Caco-2 (cell line): ENCODE measurements around the gene ADRA1B. TPM values are rescaled to one million over a fixed set of nuclear protein-coding genes. Genes with fewer than 3 reads are reported as not detected.

Experiments
- BruUV-seq: library from RNA; stranded (reverse); fragments of 400-500 nt; replicated peaks from 2 replicates; lab custom pipeline; 2021; lab: Mats Ljungman, UMichigan
- CTCF ChIA-PET: fragments of 300-600 bp; sonication (Branson Sonifier 250); formaldehyde crosslinking; loops from one replicate; lab custom pipeline; 2022; ENCODE audit warnings: antibody characterized with exemption; lab: Charles Lee
- POLR2A ChIA-PET: fragments of 300-600 bp; sonication (Branson Sonifier 250); formaldehyde crosslinking; loops from one replicate; lab custom pipeline; 2022; ENCODE audit warnings: antibody characterized with exemption; lab: Charles Lee
- DNase-seq, 2 experiments: peaks; one replicate each; pipeline versions ENCODE4 v3.0.0 to v3.0.0-alpha.2; 2020 to 2022
- H3K27me3 ChIP-seq: replicated peaks from 2 replicates; pipeline ENCODE4 v1.6.0; 2011; ENCODE audit warnings: low read length; ENCODE audit not compliant: control insufficient read depth, insufficient read depth
- H3K36me3 ChIP-seq: 2 replicates; pipeline ENCODE4 v1.5.1; 2011; ENCODE audit warnings: low read length; ENCODE audit not compliant: control insufficient read depth, insufficient read depth
- H3K4me1 ChIP-seq: fragments of 250-450 bp; sonication (Bioruptor Pico); 2 replicates; pipeline ENCODE4 v1.5.1; 2020; ENCODE audit warnings: mild to moderate bottlenecking
- H3K4me3 ChIP-seq: 2 replicates; pipeline ENCODE4 v1.5.1; 2011; ENCODE audit warnings: low read depth, mild to moderate bottlenecking, control low read depth, low read length
- H3K9me3 ChIP-seq: fragments of 250-450 bp; sonication (Bioruptor Pico); 2 replicates; pipeline ENCODE4 v1.5.1; 2020; ENCODE audit warnings: mild to moderate bottlenecking, moderate library complexity
- H3K27ac Mint-ChIP-seq: one replicate; pipeline ENCODE4 v1.8.0; 2022; ENCODE audit warnings: mixed read lengths; ENCODE audit not compliant: unreplicated experiment
- H3K27me3 Mint-ChIP-seq: one replicate; pipeline ENCODE4 v1.8.0; 2022; ENCODE audit warnings: mixed read lengths; ENCODE audit not compliant: insufficient read depth, unreplicated experiment
- H3K36me3 Mint-ChIP-seq: one replicate; pipeline ENCODE4 v1.8.0; 2022; ENCODE audit warnings: mild to moderate bottlenecking, mixed read lengths; ENCODE audit not compliant: insufficient read depth, unreplicated experiment
- H3K4me1 Mint-ChIP-seq: one replicate; pipeline ENCODE4 v1.8.0; 2022; ENCODE audit warnings: low read depth, mixed read lengths; ENCODE audit not compliant: unreplicated experiment
- H3K4me3 Mint-ChIP-seq: one replicate; pipeline ENCODE4 v1.8.0; 2022; ENCODE audit warnings: mild to moderate bottlenecking, moderate library complexity, mixed read lengths; ENCODE audit not compliant: unreplicated experiment
- H3K9me3 Mint-ChIP-seq: one replicate; pipeline ENCODE4 v1.8.0; 2022; ENCODE audit warnings: mixed read lengths; ENCODE audit not compliant: unreplicated experiment
- intact Hi-C: fragments of 100-400 bp; cut with micrococcal nuclease; formaldehyde crosslinking; loops from one replicate; pipeline ENCODE4 v1.10.0; 2022; ENCODE audit not compliant: unreplicated experiment
- total RNA-seq: library from RNA; stranded (reverse); gene quantifications from 2 replicates; pipeline ENCODE4 v1.2.3, GENCODE V29; 2022
- TF ChIP-seq, protein P1 (sequence below), 2 experiments: fragments of 200-600 bp in 1 of 2; IDR thresholded peaks; 1 replicate in 1 of 2; 2 replicates in 1 of 2; pipeline versions ENCODE4 v1.5.1 to v1.8.0; 2011 to 2022; ENCODE audit warnings: antibody characterized with exemption in 1 of 2, control low read depth in 1 of 2, inconsistent platforms in 1 of 2, low read depth in 1 of 2, low read length in 1 of 2, mild to moderate bottlenecking in 1 of 2, moderate library complexity in 1 of 2; ENCODE audit not compliant: insufficient read depth in 1 of 2, severe bottlenecking in 1 of 2, unreplicated experiment in 1 of 2

The ADRA1B gene
- total RNA-seq, 1 experiment from 2014 or later = not detected

DNA sequence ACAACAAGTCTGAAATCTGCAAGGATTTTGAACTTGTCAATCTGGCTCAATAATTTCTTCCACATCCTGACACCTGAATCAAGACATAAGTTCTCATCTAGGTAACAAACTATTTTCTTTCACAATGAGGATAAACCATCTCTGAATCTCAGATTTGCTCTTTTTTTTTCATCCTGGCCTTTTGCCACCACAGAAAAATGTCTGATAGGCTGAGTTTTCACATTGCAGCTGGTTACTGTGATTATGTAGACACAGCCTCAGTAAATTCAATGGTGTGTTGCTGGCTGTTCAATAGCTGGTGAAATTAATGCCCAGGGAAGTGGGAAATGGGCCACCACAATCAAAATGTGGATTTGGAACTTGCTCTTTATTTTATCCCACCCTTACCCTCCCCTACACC is 2.8 kb upstream of the ADRA1B start:
- no peaks in the 10 kb centered on the region for H3K4me1 ChIP-seq
- no peaks in the 10 kb centered on the region for H3K9me3 ChIP-seq
- intact Hi-C loops = no loop called here
- Mint-ChIP-seq H3K4me3 (no peak overlapping the region), H3K4me1 (no peaks in the 10 kb centered on the region), H3K36me3 (no peaks in the 10 kb centered on the region), H3K27me3 (peaks cover 35% of the 10 kb centered on the region), H3K27ac (no peak overlapping the region), H3K9me3 (no peaks in the 10 kb centered on the region)
- ChIA-PET POLR2A (no interaction called here), CTCF (no interaction called here)
- BruUV-seq = no TSS peak
- no peak for DNase-seq
- peaks cover 1% of the 10 kb centered on the region; the same call in 1 of the 2 replicates for H3K27me3 ChIP-seq
- H3K4me3 ChIP-seq = no peak overlapping the region
- TF ChIP-seq, protein P1, sequence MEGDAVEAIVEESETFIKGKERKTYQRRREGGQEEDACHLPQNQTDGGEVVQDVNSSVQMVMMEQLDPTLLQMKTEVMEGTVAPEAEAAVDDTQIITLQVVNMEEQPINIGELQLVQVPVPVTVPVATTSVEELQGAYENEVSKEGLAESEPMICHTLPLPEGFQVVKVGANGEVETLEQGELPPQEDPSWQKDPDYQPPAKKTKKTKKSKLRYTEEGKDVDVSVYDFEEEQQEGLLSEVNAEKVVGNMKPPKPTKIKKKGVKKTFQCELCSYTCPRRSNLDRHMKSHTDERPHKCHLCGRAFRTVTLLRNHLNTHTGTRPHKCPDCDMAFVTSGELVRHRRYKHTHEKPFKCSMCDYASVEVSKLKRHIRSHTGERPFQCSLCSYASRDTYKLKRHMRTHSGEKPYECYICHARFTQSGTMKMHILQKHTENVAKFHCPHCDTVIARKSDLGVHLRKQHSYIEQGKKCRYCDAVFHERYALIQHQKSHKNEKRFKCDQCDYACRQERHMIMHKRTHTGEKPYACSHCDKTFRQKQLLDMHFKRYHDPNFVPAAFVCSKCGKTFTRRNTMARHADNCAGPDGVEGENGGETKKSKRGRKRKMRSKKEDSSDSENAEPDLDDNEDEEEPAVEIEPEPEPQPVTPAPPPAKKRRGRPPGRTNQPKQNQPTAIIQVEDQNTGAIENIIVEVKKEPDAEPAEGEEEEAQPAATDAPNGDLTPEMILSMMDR (IDR thresholded peaks at IDR 0.05; ENCODE audit: insufficient read depth in 1 of 2, low read depth in 1 of 2, low read length in 1 of 2, severe bottlenecking in 1 of 2, unreplicated experiment in 1 of 2) = no peak
- no peaks in the 10 kb centered on the region for H3K36me3 ChIP-seq

- H3K36me3 Mint-ChIP-seq = no peaks in the 10 kb centered on the region
- H3K27ac Mint-ChIP-seq = no peak overlapping the region
- H3K4me1 ChIP-seq = no peaks in the 10 kb centered on the region
- POLR2A ChIA-PET = no interaction called here
- H3K36me3 ChIP-seq = no peaks in the 10 kb centered on the region
- DNase-seq = no peak
- no TSS peak for BruUV-seq
- H3K27me3 ChIP-seq = peaks cover 1% of the 10 kb centered on the region; the same call in 1 of the 2 replicates
- CTCF ChIA-PET = interaction anchor here (0.7 to 1.1 kb wide), 2 partner anchors 70 to 630 kb away, joined by 3 read pairs; no protein-coding TSS in a partner anchor
- H3K27me3 Mint-ChIP-seq = peaks cover 34% of the 10 kb centered on the region
- TF ChIP-seq, protein P1 (IDR thresholded peaks at IDR 0.05; ENCODE audit: insufficient read depth in 1 of 2, low read depth in 1 of 2, low read length in 1 of 2, severe bottlenecking in 1 of 2, unreplicated experiment in 1 of 2) = no peak
- no peaks in the 10 kb centered on the region for H3K4me1 Mint-ChIP-seq
- H3K9me3 Mint-ChIP-seq = no peaks in the 10 kb centered on the region
- H3K4me3 ChIP-seq = no peak overlapping the region; the same call in 1 of the 2 replicates
- no peaks in the 10 kb centered on the region for H3K9me3 ChIP-seq
- H3K4me3 Mint-ChIP-seq = peak overlapping the region; percentile 63
- intact Hi-C loops = loop anchor here (1.0 kb wide), 1 partner anchor 473 kb away; no protein-coding TSS in a partner anchor
Observed at GRCh38 chr5:159916841-159917761, 819 bp downstream of the ADRA1B start.

GRCh38 chr5:159917994-159918393 is 1.7 kb downstream of the ADRA1B start:
- no peaks in the 10 kb centered on the region for H3K4me1 Mint-ChIP-seq
- H3K9me3 ChIP-seq = no peaks in the 10 kb centered on the region
- ChIA-PET CTCF (interaction anchor here (0.7 kb wide), 1 partner anchor 42 kb away, joined by 4 read pairs; no protein-coding TSS in a partner anchor), POLR2A (no interaction called here)
- TF ChIP-seq, protein P1 (IDR thresholded peaks at IDR 0.05; ENCODE audit: insufficient read depth in 1 of 2, low read depth in 1 of 2, low read length in 1 of 2, severe bottlenecking in 1 of 2, unreplicated experiment in 1 of 2) = no peak
- no peaks in the 10 kb centered on the region for H3K4me1 ChIP-seq
- no peaks in the 10 kb centered on the region for H3K9me3 Mint-ChIP-seq
- no peak overlapping the region for H3K4me3 Mint-ChIP-seq
- H3K27me3 ChIP-seq = peaks cover 1% of the 10 kb centered on the region; the same call in 1 of the 2 replicates
- H3K4me3 ChIP-seq = no peak overlapping the region
- intact Hi-C loops = no loop called here
- BruUV-seq = no TSS peak
- no peaks in the 10 kb centered on the region for H3K36me3 ChIP-seq
- no peak for DNase-seq
- H3K27me3 Mint-ChIP-seq = peaks cover 34% of the 10 kb centered on the region
- no peaks in the 10 kb centered on the region for H3K36me3 Mint-ChIP-seq
- H3K27ac Mint-ChIP-seq = no peak overlapping the region
